NCI-H1694 treated with DMSO at 0.1 percent for 48 hours (cell line): ENCODE results near the gene APC2.
"Not testable (repeated sequence)": the region's sequence is repeated elsewhere in the genome, so short reads cannot be mapped to it uniquely, and the experiment has no call there.

Experiments
- DNase-seq: peaks from one replicate; lab custom pipeline; 2025; lab: John Stamatoyannopoulos, UW

APC2 gene

DNA sequence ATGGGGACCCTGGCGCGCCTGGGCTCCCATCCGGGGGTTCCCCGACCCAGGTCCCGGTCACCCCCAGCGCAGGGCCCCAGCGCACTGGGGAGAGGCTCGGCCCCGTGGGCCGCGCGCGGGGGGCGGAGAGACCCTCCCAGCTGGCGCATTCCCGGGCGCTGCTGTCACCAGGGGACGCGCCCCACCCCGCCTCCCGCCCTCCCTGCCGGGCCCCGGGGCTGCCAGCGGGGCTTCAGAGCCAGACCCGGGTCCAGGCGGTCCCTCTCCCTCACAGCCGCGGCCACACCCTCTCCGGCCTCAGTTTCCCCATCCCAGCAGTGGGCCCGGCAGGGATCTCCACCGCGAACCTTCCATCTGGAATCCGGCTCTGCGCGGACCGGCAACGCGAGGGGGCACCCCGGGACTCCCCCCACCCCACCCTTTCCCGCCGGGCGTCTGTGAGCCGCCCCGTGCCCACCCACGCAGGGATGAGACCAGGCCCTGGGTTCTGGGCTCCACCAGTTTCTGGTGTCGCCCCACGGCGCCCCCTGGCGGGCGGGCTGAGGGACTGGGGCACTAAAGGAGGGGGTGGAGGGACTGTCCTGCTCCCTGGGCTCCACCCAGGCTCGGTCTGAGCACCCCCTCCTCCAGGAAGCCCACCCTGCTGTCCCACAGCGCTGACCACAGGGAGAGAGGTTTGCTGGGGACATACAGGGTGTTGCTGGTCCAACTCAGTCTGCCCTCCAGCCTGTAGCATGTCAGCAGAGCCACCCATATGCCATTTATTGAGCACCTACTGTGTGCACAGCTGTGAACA is 63.8 kb downstream of the APC2 start:
- no peak for DNase-seq

DNA sequence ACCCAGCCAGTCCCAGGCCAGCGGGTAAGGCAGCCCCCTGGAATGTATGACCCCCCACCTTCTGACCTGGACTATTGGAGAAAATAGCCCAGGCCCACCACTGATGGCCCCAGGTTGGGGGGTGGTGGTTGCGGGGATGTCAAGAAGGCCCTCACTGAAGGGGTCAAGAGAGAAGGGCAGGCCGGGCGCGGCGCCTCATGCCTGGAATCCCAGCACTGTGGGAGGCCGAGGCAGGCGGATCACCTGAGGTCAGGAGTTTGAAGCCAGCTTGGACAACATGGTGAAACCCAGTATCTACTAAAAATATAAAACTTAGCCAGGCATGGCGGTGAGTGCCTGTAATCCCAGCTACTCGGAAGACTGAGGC is 64.4 kb downstream of the APC2 start:
- no peak for DNase-seq

DNA sequence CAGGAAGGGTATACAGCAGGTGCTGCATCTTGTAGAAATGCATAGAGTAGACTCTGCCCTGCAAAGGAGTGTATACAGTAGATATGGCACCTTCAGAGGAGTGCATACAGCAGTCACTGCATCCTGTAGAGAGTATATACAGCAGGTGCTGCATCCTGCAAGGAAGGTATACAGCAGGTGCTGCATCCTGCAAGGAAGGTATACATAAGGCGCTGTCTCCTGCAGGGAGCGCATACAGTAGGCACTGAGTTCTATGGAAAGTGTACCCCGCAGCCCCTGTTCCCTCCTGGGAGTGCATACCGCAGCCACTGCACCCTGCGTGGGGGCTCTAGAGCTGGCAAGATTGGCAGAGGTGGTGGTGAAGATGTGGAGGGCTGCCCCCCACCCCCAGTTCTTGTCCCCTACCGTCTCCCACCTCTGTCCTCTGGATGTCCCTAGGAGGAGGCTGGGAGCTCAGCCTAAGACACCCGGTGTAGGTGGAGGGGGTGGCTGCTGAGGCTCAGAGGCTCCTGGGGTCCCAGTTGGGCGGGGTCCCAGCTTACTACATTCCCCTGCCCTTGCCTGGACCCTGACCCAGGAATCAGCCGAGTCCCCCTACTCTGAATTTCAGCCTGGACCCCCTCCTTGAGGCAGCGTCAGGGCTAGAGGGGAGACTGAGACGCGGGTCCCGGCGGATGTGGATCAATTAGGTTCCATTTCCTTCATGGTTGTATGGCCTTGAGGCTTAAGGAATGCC is 65.2 kb downstream of the APC2 start:
- DNase-seq, result no peak

DNA sequence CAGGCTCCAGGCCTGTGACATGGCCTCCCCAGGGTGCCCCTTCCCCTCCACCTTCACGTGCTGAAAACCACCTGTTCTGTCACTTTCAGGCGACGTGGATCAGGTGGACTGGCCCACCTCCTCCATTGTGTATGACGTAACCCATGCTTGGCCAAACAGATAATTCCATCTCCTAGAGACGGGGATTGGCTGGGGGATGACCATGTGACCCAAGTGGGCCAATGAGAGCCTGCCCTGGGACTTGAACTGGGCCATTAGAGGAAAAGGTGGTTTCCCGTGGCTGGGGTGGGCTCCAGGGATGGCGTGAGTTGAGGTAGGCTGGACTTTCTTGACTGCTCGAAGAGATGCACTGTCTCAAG is 66.5 kb downstream of the APC2 start:
- no peak for DNase-seq

DNA sequence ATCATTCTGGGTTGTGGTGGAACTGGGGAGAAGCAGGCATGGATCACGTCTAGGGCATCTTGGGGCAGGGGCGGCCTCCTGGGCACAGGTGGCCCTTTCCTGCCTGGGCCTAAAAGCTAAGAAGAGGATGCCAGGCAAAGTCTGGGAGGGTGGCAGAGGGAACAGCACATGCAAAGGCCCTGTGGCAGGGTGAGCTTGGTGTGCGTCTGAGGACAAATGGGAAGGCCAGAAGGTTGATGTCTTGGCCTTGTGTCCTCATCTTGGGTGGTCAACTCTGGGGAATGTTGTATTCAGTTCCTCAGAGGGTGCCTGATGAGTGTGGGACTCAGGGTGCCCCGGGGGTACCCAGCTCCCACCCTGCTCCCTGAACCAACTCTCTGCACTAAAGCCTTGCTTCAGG is 68.5 kb downstream of the APC2 start:
- no peak for DNase-seq

DNA sequence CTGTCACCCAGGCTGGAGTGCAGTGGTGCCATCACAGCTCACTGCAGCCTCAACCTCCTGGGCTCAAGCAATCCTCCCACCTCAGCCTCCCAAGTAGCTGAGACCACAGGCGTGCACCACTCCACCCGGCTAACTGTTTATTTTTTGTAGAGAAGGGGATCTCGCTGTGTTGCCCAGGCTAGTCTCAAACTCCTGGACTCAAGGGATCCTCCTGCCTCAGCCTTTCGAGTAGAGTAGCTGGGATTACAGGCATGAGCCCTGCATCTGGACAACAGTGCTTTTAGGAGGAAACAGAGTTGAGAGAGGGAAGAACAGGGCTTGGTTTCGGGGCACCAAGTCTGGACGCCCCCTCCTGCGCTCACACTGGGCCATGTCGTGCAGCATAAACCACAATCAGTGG is 69.9 kb downstream of the APC2 start:
- not testable (repeated sequence) for DNase-seq

DNA sequence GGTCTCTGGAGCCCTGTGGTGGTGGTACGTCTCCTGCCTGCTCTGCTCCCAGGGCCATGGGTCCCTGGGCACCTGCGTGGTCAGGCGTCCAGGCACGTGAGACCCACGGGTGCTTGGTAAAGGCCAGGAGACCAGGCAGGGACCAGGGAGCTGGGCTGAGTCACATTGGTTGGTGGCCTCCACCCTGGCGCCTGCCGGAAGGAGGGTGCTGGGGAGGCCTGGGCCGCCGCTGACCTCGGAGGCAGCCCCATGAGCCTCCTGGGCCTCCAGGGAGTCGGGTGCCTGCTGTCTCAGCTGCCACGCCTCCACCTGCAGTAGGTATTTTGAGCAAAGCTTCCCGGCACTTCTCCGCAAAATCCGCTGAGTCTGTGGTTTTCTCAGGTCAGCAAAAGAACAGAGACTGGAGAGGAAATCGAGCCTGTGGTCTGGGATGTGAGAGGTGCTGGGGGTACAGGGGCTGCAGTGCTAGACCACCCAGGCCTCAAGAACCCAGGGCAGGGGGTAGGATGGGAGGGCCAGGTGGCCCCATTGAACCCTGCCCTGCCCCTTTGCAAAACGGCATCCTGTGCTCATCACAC is 70.4 kb downstream of the APC2 start:
- no peak for DNase-seq

DNA sequence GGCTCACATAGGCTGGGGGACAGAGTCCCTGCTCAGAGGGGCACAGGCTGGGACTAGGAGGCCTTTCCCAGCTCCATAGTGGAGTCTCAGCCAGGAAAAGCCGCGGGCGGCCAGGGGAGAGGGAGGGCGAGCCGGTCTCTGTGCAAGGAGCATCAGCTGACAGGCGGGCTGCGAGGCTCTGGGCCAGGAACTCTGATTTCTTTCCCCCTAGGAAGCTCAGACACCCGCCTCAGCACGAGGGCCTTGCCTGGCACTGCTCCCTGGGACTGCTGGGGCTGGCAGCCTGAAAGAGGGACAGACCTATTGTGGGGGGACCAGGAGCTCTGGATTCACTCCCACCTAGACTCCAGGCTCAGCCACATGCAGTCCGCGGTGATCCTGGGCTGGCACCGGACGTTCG is 71.7 kb downstream of the APC2 start:
- no peak for DNase-seq

DNA sequence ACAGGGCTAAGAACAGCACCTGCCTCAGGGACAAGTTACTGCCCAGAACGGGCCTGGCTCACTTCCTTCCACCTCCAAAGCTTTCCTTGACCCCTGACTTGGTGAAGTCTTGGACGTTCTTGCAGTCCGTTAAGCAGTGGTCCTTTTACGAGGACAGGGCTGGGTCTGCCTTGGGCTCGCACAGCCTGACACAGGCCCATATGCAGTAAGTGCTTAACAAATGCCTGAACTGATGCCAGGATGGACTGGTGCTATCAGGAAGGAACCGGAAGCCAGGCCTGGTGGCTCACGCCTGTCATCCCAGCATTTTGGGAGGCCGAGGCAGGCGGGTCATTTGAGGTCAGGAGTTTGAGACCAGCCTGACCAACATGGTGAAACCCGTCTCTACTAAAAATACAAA is 72.1 kb downstream of the APC2 start:
- DNase-seq, result no peak

DNA sequence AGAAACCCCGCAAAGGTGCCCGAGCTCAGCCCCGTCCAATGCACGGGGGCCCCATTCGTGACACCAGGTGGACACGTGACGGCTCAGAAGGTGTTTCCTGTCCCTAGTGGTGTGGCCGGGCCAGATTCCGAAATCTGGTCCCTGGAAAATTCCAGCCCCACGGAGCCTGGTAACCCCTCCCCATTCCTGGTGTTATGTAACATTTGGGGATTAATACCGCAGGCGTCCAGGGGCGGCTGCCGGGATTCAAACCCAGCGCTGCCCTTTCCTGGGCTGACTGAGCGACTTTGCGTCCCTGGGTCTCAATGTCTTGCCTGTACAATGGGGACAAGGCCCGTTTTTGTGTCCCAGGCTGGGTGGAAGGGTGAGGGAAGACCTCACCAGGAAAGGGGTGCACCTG is 72.9 kb downstream of the APC2 start:
- no peak for DNase-seq
